HG03521 (cell line): ENCODE results near the gene TMCC1.
"Not testable (repeated sequence)": the region's sequence is repeated elsewhere in the genome, so short reads cannot be mapped to it uniquely, and the experiment has no call there.

Source experiments
- ATAC-seq: cut with Tn5 transposase; IDR thresholded peaks from one replicate; pipeline ENCODE4 v1.9.1; 2021; ENCODE audit warnings: mild to moderate bottlenecking, moderate library complexity; ENCODE audit not compliant: unreplicated experiment

TMCC1 gene

DNA sequence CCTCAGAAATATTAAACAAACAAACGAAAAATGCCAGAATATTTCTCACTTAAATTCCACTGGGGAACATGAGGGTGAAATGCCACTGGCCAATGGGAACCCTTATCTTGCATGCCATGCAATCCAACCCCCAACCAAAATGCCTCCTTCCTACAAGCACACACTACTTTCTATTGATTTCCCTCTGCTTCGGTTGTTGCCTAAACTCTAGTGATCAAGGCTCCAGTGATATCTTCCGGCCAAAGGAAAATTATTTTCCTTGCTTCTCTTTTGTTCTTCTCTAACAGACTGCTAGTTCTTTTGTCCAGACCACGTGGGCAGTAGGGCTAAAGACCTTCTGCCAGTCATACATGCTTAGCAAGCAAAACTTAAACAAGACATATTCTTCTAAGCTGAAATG, 115.7 kb downstream of the TMCC1 start:
- no peak for ATAC-seq

DNA sequence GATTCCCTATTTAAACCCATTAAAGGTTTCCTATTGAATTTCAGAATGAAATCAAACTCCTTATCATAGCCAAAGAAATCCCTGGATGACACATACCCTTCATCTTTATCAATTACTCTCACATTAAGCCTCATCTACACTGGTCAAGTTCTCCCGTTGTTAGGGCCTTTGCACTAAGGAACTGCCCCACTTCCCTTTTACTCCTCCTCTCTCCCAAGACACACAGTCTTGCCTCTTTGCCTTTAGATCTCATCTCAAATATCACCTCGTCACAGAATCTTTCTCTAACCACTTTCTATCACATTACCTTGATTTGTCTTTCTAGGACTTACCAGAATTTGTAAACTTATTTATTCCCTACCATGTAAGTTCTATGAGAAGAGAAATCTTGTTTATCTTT, 117.6 kb downstream of the TMCC1 start:
- no peak for ATAC-seq

DNA sequence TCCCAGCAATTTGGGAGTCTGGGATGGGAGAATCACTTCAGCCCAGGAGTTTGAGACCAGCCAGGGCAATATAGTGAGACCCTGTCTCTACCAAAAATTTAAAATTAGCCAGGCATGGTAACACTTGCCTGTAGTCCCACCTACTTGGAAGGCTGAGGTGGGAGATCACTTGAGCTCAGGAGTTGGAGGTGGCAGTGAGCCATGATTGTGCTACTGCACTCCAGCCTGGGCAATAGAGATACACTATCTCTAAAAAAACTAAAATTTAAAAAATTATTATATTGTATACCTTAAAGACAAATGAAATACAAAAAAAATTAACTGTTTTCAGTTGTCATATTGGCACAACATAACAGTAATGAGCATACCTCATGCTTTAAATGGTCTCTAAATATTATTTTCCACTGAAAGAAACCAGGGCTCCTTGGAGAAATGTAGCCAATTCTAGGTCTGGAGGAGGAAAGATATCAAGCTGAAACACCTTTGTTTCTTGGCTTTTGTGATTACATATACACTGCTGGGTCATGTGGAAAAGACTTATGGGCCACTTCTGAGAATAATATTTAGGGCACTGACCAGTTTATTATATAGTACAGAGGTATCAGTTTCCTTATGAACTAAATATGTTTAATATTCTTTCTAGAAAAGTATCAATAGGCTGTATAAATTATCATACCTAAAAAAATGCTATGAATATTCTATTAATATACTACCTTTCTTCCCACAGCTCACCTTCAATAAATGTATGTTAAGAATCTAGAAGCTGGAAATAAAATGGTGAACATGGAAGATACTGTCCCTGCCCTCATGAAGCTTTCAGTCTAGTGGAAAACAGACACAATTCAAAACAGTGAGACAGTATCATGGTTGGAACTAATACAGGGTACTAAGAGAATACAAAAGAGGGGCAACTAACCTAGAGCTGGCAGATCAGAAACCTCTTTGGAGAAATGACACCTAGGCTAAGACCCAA, 119.5 kb downstream of the TMCC1 start:
- ATAC-seq = no peak

DNA sequence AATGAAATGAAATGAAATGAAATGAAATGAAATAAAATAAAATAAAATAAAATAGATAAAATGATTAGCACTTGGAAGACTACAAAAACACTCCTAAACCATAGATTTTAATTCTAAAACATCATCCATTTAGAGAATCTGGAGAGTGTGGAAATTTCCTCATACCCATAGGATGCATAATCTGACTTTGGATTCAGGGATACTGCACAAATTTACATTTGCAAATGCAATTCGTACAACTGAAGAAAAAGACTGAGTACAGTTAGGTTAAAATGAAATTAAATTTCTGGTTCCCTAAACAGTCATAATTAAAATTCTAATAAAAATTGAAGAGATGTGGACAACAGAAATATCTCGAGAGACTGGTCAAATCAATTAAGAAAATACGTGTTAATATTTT, 122.9 kb downstream of the TMCC1 start:
- ATAC-seq = no peak

DNA sequence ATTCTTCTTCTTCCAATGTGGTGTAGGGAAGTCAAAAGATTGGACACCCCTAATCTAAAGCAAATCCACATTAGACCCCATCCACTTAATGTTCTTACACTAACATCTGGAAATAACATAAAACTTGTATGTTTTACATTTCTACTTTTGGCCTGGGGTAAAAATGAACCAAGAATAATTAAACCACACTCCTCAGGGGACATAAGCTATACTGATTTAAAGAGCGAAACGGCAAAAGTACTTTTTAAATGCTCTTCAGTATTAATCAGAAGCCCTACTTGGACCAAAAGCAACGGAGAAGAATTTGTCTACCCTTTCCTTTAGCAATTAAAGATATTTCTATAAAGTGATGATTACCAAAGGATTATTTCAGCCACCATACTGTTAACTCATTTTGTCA, 123.9 kb downstream of the TMCC1 start:
- no peak for ATAC-seq

DNA sequence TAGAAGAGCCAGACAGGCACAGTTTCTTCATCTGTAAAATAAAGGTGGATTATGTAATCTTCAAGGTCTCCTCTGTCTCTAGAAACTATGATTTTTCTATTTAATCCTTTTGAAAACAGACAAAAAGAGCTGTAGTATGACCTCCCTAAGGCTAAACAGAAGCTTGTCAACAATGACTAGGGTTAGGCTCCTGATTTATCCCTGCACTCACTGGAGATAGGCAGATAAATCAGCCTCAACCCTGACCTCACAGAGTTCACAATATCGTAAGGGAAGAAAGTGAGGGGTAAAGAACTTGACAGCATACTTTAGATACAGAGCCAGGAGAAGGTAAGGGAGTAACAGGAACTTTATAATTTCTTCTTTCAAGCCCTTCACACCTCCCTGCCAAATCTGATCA, 124.8 kb downstream of the TMCC1 start:
- ATAC-seq = no peak

DNA sequence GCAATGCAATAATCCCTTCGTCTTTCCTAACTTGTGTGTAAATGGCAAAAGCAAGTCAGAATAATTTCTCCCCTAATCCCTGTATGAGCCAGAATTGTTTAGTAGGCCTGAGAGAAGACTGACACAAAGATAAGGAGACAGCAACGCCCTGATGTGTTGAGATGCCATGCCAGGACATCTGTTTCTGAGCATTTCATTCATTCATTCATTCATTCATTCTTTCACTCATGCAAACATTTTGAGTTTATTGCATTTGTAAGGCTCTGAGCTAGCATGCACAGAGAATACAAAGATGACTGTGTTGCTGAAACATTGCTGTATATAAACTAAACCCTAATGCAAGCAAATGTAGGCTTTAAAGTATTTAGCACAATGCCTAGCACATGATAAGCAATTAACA, 127.4 kb downstream of the TMCC1 start:
- ATAC-seq = no peak

DNA sequence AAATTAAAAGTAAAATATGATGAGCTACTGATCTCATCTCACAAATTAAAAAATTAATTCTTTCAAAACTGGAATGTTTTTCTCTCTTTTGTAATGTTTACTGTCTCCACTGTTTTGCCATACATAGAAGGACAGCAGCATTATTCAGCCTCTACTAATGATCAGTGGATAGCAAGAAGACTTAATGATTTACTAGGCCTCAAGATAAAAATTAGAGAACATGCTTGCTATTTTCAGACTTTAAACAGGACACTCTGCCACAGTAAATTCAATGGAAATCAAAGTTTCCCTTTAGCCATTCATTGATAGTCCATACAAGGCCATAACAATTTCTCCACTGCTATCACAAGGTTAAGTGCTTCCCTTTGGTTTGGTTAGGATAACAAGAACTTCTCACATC, 129.4 kb downstream of the TMCC1 start:
- no peak for ATAC-seq

DNA sequence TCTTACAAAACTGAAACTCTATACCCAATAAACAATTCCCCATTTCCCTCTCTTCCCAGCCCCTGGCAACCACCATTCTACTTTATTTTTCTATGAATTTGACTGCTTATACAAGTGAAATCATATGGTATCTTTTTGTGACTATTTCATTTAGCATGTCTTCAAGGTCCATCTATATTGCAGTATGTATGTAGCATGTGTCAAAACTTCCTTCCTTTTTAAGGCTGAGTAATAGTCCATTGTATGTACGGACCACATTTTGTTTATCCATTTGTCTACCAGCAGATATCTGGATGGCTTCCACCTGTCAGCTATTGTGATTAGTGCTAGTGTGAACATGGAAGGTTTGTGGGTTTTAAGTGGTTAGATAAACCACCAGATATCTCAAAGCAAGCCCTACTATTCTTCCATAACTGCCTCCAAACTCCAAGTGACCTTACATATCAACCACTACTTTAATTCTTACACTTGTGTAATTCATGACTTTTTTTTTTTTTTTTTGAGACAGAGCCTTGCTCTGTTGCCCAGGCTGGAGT, 134.7 kb downstream of the TMCC1 start:
- ATAC-seq = no peak

DNA sequence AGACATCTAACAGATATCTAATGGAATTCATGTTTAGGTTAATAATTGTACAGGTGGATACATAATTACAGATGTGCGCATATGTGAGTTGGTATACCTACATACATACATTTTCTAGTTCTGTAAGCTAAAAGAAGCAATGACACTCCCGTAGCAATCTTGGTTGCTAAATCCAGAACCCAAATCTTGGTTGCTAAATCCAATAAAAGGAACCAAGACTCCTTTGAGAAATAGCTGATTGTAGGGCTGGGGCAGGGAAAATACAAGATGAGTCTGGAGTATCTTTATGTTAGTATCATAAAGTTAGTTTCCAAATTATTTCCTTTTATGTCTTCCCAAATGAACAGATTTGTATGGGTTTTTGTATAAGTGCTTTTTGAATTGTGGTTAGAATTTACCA, 135.2 kb downstream of the TMCC1 start:
- ATAC-seq = no peak

DNA sequence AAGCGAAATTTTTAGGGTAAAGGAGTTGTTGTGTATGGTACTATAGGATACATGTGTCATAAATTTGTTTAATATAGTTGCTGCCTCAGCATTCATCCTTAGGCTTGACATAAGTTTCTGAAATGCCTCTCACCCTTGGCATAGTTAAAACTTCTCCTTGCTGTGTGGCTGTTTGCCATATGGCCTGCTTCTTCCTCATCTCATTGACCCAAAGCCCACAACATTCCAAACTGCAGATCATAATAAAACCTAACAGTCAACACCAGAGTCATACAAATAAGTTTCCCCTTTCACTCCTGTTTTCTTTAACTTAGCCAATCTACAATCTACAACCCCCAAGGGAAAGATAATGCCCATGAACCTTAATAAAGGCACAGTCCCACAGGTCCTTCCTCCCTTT, 136.6 kb downstream of the TMCC1 start:
- no peak for ATAC-seq

DNA sequence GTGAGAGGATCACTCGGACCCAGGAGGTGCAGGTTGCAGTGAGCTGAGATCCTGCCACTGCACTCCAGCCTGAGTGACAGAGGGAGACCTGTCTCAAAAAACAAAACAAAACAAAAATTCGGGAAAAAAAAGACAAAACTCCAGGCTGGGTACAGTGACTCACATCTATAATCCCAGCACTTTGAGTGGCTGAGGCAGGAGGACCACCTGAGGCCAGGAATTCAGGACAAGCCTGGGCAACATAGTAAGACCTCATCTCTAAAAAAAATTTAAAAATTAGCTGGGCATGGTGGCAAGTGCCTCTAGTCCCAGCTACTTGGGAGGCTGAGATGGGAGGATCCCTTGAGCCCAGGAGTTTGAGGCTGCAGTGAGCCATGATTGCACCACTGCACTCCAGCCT, 142.4 kb downstream of the TMCC1 start:
- ATAC-seq = not testable (repeated sequence)

DNA sequence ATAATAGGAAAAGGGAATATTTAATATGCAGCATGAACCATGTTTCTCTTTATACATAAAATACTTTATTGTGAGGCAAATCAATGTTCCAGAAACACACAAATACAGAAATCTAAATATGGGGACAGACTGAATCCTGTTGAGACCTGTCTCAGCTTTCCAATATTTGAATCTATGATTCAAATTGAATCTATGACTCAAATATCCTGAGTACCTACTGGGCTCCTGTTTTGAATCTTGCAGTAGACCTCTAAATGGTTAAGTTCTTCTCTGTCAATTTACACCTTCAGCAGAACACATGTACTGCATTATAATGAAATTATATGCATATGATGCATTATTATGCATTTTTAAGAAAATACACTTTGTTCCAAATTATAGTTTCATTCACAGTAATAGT, 143.8 kb downstream of the TMCC1 start:
- no peak for ATAC-seq

DNA sequence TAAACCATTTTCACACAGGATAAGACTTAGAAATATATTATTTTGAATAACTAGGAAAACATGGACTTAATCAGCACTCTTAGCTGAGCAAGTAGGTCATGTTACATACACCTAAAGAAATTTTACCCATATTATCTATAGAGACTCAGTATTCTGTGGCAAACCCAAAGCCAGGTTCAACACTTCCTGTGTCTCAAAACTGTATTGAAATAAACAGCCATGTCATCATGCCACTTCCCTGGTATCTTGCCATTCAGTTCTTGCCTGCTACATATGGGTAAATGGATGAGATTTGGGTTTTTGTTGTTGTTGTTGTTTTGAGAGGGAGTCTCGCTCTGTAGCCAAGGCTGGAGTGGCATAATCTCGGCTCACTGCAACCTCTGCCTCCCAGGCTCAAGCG, 145.5 kb downstream of the TMCC1 start:
- ATAC-seq = no peak

DNA sequence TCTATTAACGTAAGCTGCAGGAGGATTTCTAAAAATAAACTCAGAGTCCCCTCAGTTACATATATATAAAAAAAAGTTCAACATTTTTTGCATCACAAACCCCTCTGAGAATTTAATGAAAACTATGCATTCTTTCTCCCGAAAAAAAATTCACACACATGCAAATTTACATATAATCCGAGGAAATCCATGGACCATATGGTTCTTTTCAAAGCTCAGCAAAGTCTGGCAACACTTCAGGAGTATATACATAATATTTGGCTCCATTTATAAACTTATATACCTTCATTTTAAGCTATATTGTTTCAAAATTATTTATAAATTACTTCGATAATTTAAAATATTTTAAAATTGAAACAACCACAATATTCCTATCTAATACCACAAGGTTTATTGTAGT, 146.4 kb downstream of the TMCC1 start:
- no peak for ATAC-seq

DNA sequence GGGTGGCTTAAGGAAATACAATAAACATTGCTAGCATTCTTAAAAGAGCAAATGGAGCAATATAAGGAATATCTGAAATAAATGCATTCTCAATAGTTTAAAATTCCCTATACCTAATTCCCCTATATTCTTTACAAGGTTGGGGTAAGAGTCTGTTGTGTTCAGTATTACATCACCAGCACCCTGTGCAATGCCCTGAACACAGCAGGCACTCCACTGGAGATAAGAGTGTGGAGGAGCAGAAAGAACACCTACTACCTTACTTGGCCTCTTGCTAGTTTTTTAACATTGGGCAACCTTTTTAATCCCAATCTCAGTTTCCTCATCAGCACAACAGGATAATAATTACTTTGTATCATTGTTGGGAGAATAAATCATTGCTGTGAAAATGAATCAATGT, 146.9 kb downstream of the TMCC1 start:
- ATAC-seq = no peak

DNA sequence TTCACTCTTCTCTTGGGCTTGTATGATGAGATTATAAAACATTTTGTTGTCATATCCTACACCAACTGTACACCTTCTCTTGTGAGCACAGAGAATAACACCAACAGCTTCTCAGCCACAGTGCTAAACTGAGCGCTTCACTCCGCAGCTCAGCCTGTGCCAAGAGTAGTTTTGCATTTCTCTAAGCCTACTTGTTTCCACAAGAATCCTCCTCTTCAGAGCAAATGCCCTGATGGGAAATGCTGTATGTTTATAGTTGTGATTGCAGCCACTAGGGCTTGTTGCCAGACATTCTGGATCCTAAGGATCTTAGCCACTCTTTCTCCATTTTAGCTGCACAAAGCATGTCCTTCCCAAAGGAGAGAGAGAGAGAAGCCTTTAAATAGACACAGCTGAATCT, 148.3 kb downstream of the TMCC1 start:
- ATAC-seq = no peak

DNA sequence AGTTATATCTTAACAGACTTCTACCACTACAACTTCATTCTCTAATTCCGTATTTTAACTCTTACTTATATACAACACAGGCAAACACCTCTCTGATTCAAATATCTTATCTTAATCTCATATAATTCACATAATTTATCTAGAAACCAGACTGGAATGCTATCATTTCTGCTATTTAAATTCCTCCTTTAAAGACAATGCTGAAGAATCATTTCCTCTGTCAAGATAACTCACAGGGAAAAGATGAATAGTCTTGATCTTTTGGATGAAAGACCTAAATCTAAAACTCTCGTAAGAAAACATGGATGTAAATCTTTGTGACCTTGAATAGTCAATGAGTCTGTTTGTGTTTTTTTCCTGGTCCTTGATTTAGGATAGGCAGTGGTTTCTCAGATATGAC, 151.7 kb downstream of the TMCC1 start:
- no peak for ATAC-seq

DNA sequence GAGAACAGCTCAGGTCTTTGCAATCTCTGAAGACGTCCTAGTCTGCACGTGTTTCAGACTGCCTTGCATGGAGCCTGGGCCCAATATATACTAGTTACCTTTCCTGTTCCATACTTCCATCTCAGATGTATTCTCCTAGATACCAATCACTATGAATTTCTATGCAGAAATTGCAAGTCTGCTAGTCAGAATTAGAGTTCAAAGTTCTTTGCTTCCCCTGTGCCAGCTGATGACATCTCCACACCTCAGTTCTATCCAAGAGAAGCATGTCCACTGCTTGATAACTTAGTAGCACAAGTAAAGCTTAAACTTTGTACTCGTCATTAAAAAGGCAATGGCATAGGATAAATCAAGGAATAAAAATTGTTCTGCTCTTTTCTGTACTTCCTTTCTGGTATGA, 153.4 kb downstream of the TMCC1 start:
- no peak for ATAC-seq

DNA sequence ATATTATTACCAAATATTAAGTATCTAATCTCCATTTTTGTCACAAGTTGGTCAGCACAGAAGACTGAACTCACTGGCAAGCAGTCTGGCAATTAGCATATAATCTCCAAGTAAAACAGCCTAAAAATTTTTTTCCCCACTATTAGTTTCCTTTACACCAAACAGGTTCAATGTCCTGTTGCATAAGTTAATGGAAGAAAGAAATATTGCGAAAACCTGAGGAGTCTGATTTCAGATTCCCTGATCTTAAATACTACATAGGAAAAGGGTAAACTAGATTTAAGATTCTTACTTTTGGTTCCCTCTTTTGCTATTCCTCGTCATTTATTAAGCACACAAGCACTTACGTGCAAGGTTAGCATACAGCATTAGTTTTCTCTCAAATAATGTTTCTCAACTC, 153.9 kb downstream of the TMCC1 start:
- ATAC-seq = no peak

DNA sequence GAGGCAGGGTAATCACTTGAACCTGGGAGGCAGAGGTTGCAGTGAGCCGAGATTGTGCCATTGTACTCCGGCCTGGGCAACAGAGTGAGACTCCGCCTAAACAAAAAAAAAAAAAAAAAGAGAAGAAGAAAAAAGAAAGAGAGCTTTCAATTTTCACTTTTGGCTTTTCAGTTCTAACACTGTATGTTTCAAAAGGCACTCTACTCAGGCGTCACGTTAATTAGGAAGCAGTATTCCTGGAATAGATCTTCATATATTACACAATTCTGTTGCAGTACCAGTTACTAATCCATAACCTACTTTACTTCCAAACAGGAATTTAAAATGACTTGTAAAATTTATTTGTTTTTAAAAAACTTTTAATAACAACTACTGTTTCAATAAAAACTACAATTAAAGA, 155.3 kb downstream of the TMCC1 start:
- no peak for ATAC-seq

DNA sequence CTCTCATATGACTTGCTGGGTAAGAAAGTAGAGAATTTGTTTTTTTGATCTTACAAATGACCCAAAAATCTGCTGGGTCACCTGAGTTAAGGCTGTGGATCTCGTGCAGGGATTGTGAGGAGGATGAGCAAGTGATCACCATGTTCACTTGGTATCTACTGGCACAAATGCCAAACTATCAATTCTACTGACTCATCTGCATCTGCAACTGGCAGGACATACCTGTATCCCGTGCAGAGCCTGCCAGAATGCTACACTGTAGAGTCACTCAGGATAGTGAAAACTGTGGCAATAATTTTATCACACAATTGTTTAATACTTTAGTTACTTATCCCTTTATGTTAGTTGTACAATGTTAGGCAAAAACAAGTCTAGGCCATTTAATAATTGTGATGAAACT, 157.4 kb downstream of the TMCC1 start:
- no peak for ATAC-seq

DNA sequence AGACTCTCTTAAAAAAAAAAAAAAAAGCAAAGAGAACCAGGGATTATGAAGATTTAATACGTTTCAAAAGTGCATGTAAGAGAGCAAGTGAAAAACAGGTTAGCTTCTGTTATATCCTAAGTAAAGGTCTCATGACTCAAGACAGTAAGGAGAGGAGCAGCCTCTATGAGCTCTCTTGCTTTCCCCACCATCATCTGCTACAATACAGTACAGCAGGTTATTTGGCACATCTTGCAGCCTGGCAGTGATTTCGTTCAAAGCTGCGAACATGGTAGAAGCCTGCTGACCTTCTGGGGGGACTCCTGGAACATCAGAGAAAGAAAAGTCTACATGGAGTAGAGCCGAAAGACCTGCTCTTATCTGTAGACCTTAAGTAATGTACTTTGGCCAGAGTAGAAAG, 157.9 kb downstream of the TMCC1 start:
- ATAC-seq = no peak
